GM10266 (cell line): ENCODE results near the gene MRM3.

ENCODE experiments used
- DNase-seq: peaks from one replicate; pipeline ENCODE4 v3.0.0; 2012; ENCODE audit errors: extremely low spot score
- CTCF ChIP-seq: IDR thresholded peaks from 2 replicates; pipeline ENCODE4 v1.5.1; 2012; ENCODE audit warnings: mild to moderate bottlenecking, low read depth; ENCODE audit not compliant: control insufficient read depth, insufficient read depth; ENCODE audit errors: missing control alignments

The MRM3 gene

GRCh38 chr17:795276-795675 lies 13.1 kb downstream of the MRM3 start:
- TF ChIP-seq CTCF: no peak
- DNase-seq: no peak

DNA sequence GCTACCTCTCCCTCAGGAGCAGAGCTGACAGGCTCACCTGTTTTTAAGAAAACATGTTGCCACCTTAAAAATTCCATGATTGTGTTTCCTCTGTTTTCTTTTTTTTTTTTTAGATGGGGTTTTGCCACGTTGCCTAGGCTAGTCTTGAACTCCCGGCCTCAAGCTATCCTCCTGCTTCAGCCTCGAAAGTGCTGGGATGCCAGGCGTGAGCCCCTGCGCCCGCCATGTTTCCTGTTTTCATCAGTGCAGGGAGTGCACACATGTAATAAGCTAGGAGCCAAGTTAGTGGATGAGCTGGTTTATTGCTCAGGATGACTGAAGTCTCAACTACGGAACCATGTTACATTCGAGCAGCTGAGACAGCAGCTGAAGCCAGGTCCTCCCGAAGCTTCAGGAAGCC lies 13.6 kb downstream of the MRM3 start:
- DNase-seq: no peak
- TF ChIP-seq CTCF: no peak

- no peak for TF ChIP-seq CTCF
- no peak for DNase-seq
These were observed 14.5 kb downstream of the MRM3 start for GRCh38 chr17:796609-797008.

DNA sequence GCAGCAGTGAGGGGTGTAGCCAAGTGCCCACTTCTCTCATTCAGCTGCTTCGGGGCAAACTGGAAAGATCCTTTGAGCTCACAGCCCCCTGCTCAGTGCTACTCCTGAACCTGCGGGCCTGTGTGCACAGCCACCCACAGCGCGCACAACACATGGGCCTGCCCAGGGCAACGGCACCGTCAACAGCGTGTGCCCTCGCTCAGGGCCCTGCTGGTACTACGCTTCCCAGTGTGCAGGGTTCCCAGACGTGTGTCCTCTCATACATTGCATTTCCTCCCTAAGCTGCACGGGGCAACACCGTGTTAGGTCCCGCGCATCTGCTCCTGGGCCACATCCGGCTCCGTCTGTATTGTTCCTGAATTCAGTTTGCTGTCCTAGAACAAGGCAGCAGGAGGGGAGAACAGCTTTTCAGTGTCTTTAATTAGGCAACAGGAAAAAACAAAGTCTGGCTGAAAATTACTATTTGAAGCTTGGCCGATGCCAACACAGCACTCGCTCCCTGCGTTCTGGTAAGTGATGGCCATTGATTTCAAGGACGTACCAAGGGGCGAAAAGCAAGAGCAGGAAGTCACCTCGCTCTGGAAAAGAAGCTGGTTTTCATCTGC lies 15.2 kb downstream of the MRM3 start:
- TF ChIP-seq CTCF: no peak
- no peak for DNase-seq

DNA sequence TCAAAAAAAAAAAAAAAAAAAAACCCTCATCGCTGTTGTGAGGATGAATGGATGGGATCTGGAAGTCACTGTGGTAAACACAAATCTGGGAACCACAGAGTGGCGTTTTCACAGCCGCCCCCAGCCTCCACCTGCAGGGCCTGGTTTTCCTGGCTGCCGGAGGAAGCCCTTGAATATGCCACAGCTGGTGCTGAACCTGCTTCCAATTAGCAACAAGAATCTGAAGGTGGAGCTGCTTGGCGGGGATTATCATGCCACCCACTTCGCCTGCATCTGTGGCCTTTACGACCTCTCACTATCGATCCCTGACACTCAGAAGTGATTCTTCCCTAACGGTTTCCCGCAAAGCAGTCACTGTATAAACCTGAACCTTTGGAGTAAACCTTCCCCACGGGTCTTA lies 16.1 kb downstream of the MRM3 start:
- TF ChIP-seq CTCF: no peak
- DNase-seq: no peak

GRCh38 chr17:799261-799660 lies 17.1 kb downstream of the MRM3 start:
- no peak for TF ChIP-seq CTCF
- no peak for DNase-seq

GRCh38 chr17:800446-801242 lies 18.5 kb downstream of the MRM3 start:
- TF ChIP-seq CTCF: no peak
- no peak for DNase-seq
